ENCODE measurements around the gene CWC15.

DNA sequence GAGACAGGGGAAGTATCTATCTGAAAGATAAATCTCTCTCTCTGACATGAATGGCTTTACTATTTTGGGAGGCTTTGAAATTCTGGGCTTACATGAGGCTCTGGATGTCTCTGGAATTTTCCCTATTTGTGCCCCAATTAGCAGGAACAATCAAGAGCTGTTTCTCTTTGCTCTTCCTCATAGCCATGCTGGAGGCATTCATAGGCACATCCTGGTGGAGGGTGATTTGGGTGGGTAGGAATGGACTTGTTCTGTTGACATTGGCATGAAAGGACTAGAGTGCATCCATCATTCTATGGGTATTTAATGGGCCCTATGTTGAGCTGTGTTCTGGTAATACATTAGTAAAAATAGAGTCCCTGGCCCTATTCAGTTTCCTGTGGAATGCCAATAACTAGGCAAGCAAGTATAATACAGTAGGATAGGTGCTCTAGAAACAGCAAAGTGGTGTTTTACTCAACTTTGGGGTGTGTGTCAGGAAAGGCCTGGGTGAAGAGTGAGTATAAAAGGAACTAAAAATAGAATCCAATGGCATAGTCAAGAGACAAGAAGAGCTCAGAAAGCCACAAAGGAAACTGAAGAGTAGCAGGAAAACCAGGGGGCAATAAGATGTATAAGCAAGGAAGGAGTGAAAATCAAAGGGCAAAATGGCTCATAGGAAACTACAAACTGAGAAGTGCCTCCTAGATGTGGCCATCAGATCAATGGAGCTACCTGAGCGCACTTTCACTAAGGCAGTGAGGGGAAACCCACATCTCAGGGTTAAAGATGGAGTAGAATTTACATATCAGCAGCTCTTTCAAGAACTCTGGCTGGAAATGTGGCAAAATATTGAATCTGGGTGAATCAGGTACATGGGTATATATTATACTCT is 45.0 kb downstream of the CWC15 start:
- TF ChIP-seq, protein P1, sequence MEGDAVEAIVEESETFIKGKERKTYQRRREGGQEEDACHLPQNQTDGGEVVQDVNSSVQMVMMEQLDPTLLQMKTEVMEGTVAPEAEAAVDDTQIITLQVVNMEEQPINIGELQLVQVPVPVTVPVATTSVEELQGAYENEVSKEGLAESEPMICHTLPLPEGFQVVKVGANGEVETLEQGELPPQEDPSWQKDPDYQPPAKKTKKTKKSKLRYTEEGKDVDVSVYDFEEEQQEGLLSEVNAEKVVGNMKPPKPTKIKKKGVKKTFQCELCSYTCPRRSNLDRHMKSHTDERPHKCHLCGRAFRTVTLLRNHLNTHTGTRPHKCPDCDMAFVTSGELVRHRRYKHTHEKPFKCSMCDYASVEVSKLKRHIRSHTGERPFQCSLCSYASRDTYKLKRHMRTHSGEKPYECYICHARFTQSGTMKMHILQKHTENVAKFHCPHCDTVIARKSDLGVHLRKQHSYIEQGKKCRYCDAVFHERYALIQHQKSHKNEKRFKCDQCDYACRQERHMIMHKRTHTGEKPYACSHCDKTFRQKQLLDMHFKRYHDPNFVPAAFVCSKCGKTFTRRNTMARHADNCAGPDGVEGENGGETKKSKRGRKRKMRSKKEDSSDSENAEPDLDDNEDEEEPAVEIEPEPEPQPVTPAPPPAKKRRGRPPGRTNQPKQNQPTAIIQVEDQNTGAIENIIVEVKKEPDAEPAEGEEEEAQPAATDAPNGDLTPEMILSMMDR (conservative IDR thresholded peaks at IDR 0.05; ENCODE audit: low read depth, low read length), result no peak
- TF ChIP-seq EZH2 (IDR thresholded peaks at IDR 0.05; ENCODE audit: low read length, unreplicated experiment) (no peak), EZH2phosphoT487 (IDR thresholded peaks at IDR 0.05; ENCODE audit: borderline replicate concordance, low read length) (no peak)
